ENCODE measurements around the gene STK4.

The STK4 gene

DNA sequence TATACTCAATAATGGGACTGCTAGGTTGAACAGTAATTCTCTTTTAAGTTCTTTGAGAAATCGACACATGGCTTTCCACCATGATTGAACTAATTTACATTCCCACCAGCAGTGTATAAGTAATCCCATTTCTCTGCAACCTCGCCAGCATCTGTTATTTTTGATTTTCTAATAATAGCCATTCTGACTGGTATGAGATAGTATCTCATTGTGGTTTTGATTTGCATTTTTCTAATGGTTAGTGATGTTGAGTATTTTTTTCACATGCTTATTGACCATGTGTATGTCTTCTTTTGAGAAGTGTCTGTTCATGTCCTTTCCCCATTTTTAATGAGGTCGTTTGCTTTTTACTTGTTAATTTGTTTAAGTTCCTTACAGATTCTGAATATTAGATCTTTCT is 66.5 kb downstream of the STK4 start:
- no peak for DNase-seq

DNA sequence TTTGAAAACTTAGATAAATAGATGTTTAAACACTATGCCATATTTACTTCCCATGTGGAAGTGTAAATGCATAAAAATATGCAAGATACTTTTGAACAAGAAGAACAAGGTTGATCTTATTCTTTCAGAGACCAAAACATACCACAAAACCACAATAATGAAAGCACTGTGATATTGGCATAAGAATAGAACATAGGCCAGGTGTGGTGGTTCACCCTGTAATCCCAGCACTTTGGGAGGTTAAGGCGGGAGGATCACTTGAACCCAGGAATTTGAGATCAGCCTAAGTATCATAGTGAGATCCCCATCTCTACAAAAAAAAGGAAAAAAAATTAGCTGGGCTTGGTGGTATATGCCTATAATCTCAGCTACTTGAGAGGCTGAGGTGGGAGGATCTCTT is 68.1 kb downstream of the STK4 start:
- no peak for DNase-seq

DNA sequence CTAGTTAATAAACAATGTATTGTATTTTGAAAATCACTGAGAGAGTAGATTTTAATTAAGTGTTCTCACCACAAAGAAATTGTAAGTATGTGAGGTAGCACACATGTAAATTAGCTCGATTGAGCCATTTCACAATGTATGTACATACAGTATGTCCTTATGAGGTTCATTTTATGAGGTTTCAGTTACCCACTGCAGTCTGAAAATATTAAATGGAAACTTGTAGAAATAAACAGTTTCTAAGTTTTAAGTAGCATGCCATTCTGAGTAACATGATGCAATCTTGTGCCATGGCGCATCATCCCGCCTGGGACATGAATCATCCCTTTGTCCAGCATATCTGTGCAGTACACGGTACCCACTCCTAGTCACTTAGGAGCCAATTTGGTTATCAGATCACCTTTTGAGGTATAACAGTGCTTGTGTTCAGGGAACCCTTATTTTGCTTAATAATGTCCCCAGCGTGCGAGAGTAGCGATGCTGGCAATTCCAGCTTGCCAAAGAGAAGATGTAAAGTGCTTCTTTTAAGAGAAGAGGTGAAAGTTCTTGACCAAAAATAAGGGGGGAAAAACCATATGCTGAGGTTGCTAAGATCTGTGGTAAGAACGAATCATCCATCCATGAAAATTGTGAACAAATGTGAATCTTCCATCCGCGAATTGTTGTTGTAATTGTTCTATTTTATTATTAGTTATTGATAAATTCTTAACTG is 69.9 kb downstream of the STK4 start:
- peak; percentile 70 for DNase-seq

DNA sequence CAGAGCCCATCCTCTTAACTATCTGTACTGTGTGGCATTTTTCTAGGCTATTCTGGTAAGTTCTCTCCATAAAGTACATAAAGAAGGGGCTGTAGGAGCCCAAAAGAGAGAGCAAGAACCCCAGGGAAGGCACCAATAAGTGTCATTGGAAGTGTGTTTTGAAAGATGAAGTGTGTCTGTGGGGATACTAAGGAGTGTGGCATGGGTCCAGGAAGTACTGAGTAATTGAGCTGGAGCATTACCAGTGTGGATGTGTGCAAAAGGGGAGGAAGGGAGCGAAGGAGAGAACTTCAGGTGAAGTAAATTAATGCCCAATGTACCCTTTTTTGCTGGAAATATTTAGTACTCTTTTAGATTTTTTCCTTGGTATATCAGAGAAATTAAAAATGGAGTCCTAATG is 70.7 kb downstream of the STK4 start:
- DNase-seq = no peak

DNA sequence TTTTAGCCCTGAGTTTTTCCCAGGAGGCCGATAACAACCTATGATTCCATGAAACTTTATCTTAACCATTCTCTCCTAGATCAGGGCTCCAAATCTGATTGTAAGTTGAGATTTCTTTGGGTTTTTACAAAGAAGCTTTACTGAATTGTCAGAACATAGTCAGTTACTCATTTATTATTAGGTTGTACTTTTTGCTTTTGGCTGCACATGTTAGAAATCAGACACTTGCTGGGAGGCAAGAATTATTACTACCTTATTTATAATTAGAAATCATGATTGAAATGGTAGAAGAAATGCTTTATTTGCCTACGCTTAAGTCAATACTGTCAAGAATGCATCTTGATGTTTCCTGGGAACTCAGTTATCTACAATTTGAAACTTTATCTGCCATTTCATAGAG is 71.3 kb downstream of the STK4 start:
- DNase-seq = no peak

DNA sequence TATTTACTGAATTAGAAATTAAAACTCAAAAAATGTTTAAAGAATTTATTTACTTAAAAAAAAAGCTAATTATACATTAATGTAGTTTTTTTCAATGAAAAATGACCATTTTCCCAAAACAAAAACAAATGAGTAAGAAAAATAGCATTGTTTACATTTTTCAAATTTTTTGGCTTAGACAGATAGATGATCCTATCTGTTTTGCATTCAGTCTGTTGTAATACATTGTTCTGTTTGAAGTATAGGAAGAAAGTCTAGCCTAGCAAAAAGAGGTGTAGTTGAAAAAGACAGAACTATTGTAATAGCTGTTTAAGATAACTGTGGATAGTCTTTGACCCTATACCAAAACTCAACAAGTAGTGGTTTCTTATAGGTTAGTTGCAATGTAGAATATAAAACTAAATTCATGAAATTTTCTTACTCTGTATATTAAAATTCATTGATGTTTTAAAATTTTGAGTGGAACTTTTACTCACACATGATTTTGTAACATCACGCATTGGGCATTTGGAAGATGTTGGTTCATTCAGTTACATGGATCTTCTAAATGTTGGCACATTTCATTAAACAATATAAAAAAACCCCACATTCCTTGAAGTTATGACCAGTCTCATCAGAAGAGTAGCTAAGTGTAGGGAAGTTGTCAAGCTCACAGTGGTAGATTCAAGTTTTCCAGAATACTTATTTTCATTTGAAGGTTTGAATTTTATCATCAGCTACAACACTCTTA is 72.6 kb downstream of the STK4 start:
- no peak for DNase-seq

DNA sequence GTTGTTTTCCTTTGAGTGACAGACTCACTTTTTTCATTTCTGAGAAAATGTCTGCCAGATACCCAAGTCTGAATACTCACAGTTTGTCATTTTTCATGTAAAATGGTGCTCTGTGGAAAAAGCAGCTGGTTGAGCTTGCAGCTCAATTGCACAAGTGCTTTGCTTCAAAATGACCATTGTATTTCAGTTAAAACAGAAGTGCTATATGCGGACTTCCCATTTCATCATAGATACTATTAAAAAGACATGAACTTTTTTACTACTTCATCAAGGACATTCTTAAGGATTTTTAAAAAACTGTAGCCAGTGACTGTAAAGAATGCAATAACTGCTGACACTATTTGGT is 73.1 kb downstream of the STK4 start:
- no peak for DNase-seq

DNA sequence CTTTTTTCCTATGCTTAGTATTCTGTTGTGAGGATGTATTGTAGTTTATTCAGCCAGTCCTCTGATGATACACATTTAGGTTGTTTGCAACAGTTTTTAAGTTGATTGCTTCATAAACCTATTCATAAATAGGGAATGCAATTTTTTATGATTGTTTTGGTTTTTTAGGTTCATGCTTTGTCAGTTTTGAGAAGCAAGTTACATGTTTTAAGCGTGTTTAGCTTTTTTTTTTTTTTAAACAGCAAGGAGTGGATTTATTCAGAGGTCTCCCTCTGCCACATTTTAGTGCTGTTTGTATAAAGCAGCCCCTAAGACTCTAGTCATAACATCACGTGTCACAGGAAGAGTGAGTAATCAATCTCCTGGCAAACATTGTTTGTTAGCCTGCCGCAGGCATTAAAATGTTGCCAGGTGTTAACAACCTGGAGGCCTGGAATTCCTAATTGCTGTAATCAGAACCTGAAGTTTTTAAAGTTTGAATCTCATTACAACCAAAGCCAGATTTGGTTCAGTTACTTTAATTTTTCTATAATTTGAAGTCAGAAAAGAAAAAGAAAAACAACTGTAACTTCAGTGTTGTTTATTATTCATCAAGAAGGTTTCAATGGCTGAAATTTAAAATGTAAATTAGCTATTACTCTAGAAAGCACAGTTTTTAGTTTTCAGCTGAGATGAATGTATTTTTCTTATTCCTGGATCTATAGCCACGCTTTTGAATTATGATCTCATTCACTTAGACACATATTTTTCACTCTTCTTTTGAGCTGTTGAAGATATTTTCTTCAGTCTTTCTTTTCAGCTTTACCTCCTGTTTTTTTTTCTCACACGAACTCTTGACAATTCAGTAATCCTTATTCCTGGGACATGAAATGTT is 75.4 kb downstream of the STK4 start:
- no peak for DNase-seq

DNA sequence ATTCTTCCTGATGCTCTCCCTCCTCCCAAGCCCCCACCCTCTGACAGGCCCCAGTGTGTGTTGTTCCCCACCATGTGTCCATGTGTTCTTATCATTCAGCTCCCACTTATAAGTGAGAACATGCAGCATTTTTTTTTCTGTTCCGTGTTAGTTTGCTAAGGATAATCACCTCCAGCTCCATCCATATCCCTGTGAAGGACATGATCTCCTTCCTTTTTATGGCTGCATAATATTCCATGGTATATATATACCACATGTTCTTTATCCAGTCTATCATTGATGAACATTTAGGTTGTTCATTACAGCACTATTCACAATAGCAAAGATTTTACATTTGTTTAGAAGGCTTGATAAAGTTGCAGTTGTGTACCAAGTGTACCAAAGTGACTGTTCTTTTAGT is 76.7 kb downstream of the STK4 start:
- no peak for DNase-seq

DNA sequence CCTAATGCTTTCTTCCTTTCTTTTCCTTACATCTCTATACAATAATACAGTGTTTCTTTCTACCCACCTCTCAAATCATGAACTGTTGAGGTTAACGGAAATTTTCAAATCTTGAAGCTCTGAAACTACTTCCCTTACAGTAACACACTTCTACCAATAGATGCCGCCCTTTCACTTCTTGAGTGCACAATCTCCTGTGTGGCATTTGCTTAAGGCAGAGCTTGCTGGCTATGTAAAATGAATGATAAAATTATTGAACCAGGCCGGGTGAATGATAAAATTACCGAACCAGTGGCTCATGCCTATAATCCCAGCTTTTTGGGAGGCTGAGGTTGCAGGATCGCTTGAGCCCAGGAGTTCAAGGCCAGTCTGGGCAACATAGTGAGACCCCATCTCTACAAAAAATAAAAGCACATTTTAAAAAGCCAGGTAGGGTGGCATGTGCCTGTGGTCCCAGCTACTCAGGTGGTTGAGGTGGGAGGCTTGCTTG is 77.8 kb downstream of the STK4 start:
- peak; percentile 38 for DNase-seq

DNA sequence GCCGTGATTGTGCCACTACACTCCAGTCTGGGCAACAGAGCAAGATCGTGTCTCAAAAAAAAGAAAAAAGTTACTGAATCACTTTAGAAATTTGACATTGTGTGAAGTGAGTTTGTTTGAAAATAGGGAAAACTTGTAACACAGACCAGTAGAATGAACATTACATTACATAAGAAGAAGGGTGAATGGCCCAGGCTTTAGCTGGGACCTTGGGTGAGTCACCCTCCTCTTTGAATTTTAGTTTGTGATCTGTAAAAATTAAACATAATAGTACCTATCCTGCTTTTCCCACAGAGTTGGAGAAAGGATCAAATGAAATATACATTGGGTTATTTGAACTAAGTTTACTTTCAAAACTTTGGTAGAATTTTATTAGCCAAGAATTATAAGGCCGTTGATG is 78.3 kb downstream of the STK4 start:
- no peak for DNase-seq

DNA sequence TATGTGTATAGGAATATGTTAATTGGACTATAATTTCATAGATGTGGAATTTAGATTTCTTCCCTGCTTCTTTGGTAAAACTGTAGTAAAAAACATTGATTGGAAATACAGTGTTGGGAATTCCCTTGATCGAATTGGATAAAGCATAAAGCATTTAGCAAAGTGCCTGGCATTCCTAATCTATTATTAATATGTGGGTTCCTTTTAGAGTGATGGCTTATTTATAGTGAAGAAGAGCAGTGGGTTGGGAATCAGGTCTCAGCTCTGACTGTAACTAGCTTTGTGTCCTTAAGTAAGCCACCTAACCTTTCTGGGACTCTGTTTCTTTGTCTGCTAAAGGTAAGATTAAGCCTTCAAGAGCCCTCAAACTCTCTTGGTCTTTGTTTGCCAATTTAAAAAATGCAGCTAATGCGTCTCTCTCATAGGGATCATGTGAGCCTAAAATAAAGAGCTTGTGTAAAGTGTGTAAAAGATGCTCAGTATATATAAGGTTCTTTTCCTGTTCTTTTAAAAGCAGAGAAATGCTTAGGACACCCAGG is 81.3 kb downstream of the STK4 start:
- no peak for DNase-seq

DNA sequence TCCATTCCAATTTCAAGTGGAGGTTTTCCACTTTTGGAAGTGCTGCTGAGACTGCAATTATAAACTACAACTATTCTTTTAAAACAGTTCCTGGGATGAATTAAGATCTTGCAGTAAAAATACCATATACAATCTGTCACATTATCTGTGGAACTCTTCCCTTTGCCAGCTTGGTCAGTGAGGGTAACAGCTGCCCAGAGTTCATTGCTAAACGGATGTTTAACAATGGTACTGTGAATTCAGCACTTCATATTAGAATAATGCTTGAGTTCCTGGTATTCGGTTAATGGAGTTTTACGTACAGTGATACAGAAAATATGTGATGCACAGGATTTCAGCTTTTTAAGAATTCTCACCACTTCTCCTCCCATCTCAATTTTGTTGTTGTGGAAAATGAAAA is 83.1 kb downstream of the STK4 start:
- DNase-seq = no peak

DNA sequence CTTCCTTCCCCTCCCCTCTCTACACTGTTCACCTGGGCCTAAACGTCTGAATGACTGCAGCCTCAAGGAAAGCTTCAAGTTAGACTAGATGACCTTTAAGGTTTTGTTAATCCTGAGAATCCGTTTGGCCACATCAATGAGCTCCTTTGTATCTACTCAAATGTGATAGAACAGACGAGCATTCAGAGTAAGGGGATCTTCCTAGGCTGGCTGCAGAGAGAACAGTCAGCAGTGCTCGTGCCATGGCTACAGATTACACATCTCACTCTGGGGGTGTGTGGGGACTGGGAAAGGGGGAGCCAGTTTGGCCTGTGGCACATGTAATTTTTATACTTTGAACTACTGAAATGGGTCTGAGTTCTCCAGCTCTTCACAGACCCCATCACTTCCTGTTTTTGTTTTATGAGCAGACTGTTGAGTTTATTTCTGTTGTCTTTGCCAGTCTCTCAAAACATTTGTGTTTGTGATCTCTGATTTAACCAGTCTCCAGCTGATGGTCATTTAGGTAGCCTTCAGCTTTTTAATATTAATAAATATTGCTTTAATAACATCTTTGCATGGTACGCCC is 83.7 kb downstream of the STK4 start:
- DNase-seq = no peak

DNA sequence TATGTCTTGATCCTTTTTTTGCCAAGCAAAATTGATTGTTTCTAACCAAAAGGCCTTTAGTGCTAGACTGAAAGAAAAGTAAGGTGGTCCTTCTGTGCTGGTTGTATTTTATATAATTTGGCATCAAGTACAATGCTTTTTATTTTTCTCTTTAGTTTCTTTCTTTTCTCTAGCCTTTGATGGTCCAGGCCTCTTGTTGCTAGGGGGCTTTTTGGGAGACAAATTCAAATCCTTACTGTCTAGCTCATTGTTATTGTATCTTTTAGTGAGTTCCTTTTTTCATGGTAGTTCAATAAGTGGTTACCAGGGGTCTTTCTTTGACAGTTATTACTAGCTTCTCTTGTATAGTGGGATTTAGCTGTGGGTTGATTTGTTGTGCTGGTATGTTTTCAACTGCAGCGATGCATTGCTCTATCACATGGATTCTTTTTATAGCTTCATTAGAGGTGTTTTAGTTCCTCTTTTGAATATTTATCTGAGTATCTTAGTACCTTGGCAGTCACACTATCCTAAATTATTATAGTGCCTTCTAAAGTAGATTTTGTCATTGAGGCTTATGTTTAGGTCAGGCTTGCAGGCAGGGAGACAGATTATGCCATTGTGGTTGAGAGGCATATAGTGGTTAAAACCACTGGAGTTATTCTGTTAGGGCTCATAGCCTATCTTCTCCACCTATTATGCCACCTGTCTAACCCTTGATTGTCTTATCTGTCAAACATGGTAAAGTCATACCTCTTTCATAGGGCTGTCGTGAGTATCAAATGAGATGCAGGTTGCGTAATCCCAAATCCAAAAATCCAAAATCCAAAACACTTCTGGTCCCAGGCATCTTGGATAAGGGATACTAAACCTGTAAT is 85.1 kb downstream of the STK4 start:
- no peak for DNase-seq

DNA sequence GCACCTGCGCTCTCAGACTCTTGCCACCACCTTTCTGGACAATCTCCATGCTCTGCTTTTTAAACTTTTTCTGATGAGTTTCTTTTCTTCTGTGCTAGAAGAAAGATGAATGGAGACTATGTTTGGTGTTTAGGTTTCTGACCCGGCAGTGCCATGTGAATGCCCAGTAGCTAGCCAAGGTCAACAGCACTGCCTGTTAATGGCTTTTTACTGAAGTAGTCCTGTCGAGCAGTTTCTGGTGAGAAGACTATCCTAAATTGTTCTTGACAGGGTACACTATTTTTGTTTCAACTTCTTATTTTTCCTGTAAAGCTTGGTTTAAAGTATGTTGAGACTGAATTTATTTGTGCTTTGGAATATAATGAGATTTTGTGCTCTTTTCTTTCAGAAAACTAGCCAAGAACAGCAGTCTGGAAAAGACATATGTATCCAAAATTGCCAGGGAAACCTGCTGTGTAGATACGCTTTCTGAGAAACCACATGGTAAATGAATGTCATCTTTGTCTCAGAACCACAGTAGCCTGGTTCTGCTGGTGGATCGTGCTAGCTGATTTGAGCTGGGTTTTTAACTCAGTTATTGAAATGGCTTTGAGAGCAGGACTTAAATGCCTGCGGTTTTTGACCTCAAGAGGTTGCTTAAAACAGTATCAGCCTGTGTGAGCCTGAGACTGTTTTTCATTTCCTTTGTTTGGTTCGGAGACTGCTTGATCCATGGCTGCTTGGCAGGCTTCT is 86.6 kb downstream of the STK4 start:
- peak; percentile 29 for DNase-seq

DNA sequence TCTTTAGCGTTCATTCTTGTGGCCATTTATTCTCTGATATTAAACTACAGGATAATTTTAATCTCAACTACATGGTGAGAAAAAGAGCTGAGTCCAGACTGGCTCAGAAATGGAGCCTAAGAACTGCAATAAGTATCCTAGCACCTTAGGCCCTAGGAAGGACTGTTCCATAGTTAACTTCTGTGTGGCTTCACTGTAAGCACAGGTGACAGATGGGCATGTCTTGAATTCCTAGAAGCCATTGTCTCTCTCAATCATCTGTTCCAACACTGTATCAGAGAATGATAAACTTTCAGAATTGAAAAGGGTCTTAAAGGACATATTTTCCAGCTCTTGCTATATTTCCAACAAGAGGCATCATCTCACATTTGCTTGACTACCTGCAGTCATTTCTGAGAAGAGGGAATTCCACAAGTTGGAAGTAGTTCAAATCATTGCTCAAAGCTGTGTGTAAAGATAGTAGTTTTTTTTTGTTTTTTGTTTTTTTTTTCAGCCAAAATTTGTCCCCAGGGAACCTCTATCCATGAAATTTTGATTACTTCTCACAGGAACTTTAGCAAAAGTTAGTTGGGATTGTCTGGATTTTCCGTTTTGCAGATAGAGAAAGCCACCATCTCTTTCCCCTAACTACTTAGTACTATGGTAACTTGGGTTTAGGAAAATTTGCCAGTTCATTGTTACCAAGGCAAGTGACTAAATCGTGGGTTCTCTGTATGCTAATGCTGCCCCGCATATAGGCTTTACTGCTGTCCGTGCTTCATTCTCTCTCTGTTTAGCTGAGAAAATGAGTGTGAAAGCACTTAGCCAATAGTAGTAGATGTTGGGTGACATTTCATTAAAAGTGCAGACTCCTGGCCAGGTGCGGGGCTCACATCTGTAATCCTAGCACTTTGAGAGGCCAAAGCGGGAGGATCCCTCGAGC is 87.4 kb downstream of the STK4 start:
- DNase-seq = peak; percentile 10

DNA sequence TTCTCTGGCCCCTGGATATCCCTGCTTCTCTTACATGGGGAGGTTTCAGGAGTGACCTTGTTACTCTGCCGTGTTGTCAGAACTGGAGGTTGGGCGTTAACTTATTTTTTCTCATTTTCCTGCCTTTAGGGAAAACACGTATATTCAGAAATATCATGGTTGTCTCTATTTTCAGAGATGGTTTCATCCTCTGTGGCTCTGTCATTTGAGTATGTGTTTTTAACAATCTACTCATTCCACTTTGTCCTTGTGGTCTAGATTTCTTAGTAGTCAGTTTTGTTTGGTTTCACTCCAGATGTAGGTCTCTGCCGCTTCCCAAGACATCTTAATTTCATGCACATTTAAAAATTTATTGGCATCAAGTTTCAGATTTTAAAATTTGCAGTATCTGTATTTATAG is 88.7 kb downstream of the STK4 start:
- no peak for DNase-seq

DNA sequence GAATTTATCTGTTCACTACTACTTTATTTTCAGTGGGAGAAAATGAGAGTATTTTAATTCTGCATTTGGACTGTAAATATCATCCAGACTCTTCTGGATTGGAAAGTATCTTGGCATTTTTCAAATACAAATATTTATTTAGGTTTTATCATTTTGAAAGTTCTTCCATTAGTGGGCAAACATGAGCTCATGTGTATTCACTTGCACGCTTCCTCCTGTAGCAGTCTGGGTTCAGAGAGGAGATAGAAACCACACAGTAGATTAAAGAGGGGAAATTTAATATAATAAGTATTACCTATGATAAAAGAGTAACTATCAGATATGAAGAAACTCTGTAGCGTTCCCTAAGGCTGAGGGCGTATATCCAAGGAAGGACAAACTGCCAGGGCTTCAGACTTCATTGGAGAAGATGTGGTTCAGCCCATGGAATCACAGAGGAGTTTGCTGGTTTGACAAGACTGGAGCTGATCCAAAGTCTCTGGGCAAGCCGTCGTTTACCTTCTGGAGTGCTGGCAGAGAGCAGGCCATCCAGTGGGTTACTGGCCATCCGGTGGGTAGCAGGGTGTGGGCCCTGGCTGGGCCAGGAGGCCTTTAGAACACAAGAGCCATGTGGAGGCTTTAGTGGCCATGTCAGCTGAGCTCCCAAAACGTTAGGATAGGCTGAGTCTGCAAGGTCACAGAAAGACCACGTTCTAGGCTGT is 90.3 kb downstream of the STK4 start:
- DNase-seq = no peak

Measured in stimulated activated CD4-positive, alpha-beta T cell treated with anti-CD3 and anti-CD28 coated beads, Interleukin-15, amount 100 ng/mL, for 24 hours (primary cell).